Measurements from ENCODE around the gene TEX35. TPM values are rescaled to one million over a fixed set of nuclear protein-coding genes. Genes with fewer than 3 reads are reported as not detected.

The TEX35 gene
- total RNA-seq, 2 experiments from 2014 or later: not detected

- intact Hi-C loops (cut with micrococcal nuclease; ENCODE audit: unreplicated experiment): no loop called here
- CTCF ChIA-PET (ENCODE audit: unreplicated experiment): interaction anchor here (1.0 kb wide), 1 partner anchor 465 kb away, joined by 3 read pairs; no protein-coding TSS in a partner anchor
Observed at GRCh38 chr1:178537382-178538090, 24.6 kb downstream of the TEX35 start.

GRCh38 chr1:178538192-178538916 lies 25.4 kb downstream of the TEX35 start:
- Histone ChIP-seq H4K20me1 (ENCODE audit: insufficient read depth, low read length) (no peaks in the 10 kb centered on the region), H3K36me3 (ENCODE audit: insufficient read depth, low read length) (no peaks in the 10 kb centered on the region), H3K9me3 (ENCODE audit: low read length) (no peaks in the 10 kb centered on the region), H3K4me2 (ENCODE audit: low read length) (no peak overlapping the region), H3K27ac (ENCODE audit: low read depth, low read length, poor library complexity, severe bottlenecking) (no peak overlapping the region), H3K79me2 (ENCODE audit: insufficient read depth, low read depth, low read length) (peaks cover 3% of the 10 kb centered on the region; the same call in 1 of the 2 replicates), H3K9me2 (ENCODE audit: insufficient read depth, low read length) (no peaks in the 10 kb centered on the region), H3K4me3 (ENCODE audit: low read depth, low read length, poor library complexity, severe bottlenecking) (no peak overlapping the region), H3K4me1 (ENCODE audit: insufficient read depth, low read length, poor library complexity, severe bottlenecking) (peaks cover 6% of the 10 kb centered on the region), H2AFZ (ENCODE audit: low read length) (no peak overlapping the region)
- ChIA-PET POLR2A (interaction anchor here (0.8 kb wide), 1 partner anchor 190 kb away, joined by 3 read pairs; no protein-coding TSS in a partner anchor), CTCF (ENCODE audit: unreplicated experiment) (no interaction called here)
- intact Hi-C loops (cut with micrococcal nuclease; ENCODE audit: unreplicated experiment): no loop called here
- no TSS peak for BruUV-seq (replicated peaks)
- no peak for DNase-seq (ENCODE audit: low spot score)
- TF ChIP-seq CTCF (conservative IDR thresholded peaks at IDR 0.05; ENCODE audit: low read length) (no peak), EZH2phosphoT487 (IDR thresholded peaks at IDR 0.05; ENCODE audit: borderline replicate concordance, low read depth, low read length) (no peak)

More at GRCh38 chr1:178537382-178538090, 24.6 kb downstream of the TEX35 start:
- Histone ChIP-seq H3K4me1 (ENCODE audit: insufficient read depth, low read length, poor library complexity, severe bottlenecking) (peaks cover 6% of the 10 kb centered on the region), H3K4me3 (ENCODE audit: low read depth, low read length, poor library complexity, severe bottlenecking) (no peak overlapping the region), H3K79me2 (ENCODE audit: insufficient read depth, low read depth, low read length) (no peaks in the 10 kb centered on the region), H3K9me2 (ENCODE audit: insufficient read depth, low read length) (no peaks in the 10 kb centered on the region), H2AFZ (ENCODE audit: low read length) (no peak overlapping the region), H3K36me3 (ENCODE audit: insufficient read depth, low read length) (no peaks in the 10 kb centered on the region), H3K9me3 (ENCODE audit: low read length) (no peaks in the 10 kb centered on the region), H3K27ac (ENCODE audit: low read depth, low read length, poor library complexity, severe bottlenecking) (no peak overlapping the region), H3K4me2 (ENCODE audit: low read length) (no peak overlapping the region), H4K20me1 (ENCODE audit: insufficient read depth, low read length) (no peaks in the 10 kb centered on the region)
- DNase-seq (ENCODE audit: low spot score): no peak
- POLR2A ChIA-PET: no interaction called here
- BruUV-seq (replicated peaks): no TSS peak
- TF ChIP-seq EZH2phosphoT487 (IDR thresholded peaks at IDR 0.05; ENCODE audit: borderline replicate concordance, low read depth, low read length) (no peak), CTCF (conservative IDR thresholded peaks at IDR 0.05; ENCODE audit: low read length) (no peak)

GRCh38 chr1:178539291-178539690 lies 26.4 kb downstream of the TEX35 start:
- intact Hi-C loops (cut with micrococcal nuclease; ENCODE audit: unreplicated experiment): no loop called here
- no peaks in the 10 kb centered on the region for H3K9me2 ChIP-seq (ENCODE audit: insufficient read depth, low read length)
- H2AFZ ChIP-seq (ENCODE audit: low read length): no peak overlapping the region
- CTCF ChIA-PET (ENCODE audit: unreplicated experiment): no interaction called here
- H3K4me1 ChIP-seq (ENCODE audit: insufficient read depth, low read length, poor library complexity, severe bottlenecking): peaks cover 12% of the 10 kb centered on the region
- TF ChIP-seq CTCF (conservative IDR thresholded peaks at IDR 0.05; ENCODE audit: low read length) (no peak), EZH2phosphoT487 (IDR thresholded peaks at IDR 0.05; ENCODE audit: borderline replicate concordance, low read depth, low read length) (no peak)
- POLR2A ChIA-PET: no interaction called here
- no peaks in the 10 kb centered on the region for H3K9me3 ChIP-seq (ENCODE audit: low read length)
- BruUV-seq (replicated peaks): no TSS peak
- peaks cover 12% of the 10 kb centered on the region for H3K79me2 ChIP-seq (ENCODE audit: insufficient read depth, low read depth, low read length)
- no peaks in the 10 kb centered on the region for H3K36me3 ChIP-seq (ENCODE audit: insufficient read depth, low read length)
- H3K4me2 ChIP-seq (ENCODE audit: low read length): no peak overlapping the region
- no peak overlapping the region for H3K27ac ChIP-seq (ENCODE audit: low read depth, low read length, poor library complexity, severe bottlenecking)
- no peak for DNase-seq (ENCODE audit: low spot score)
- no peaks in the 10 kb centered on the region for H4K20me1 ChIP-seq (ENCODE audit: insufficient read depth, low read length)
- H3K4me3 ChIP-seq (ENCODE audit: low read depth, low read length, poor library complexity, severe bottlenecking): no peak overlapping the region
